ENCODE results near the gene TMED8.
"Not testable (repeated sequence)": the region's sequence is repeated elsewhere in the genome, so short reads cannot be mapped to it uniquely, and the experiment has no call there.

TMED8 gene

GRCh38 chr14:77376771-77377501 is at the start of gene TMED8, which contains the start of gene SAMD15:
TMED8 (minus strand) TSS chr14:77377094; CDS start chr14:77377053, 41 bp downstream.
SAMD15 (plus strand) TSS chr14:77377379; CDS start chr14:77377419, 40 bp downstream.
- H3K4me3 ChIP-seq (ENCODE audit: low read length) = peak within 1 kb of the TSS; percentile 78
- TF ChIP-seq ZNF274 (IDR thresholded peaks at IDR 0.05; ENCODE audit: low read depth, low read length) = no peak

GRCh38 chr14:77426396-77426795 is 49.5 kb upstream of the TMED8 start:
- TF ChIP-seq ZNF274 (IDR thresholded peaks at IDR 0.05; ENCODE audit: low read depth, low read length) = no peak
- no peak overlapping the region for H3K4me3 ChIP-seq (ENCODE audit: low read length)

- TF ChIP-seq ZNF274 (IDR thresholded peaks at IDR 0.05; ENCODE audit: low read depth, low read length) = no peak
- H3K4me3 ChIP-seq (ENCODE audit: low read length) = no peak overlapping the region
Observed at GRCh38 chr14:77424862-77425261, 48.0 kb upstream of the TMED8 start.

- TF ChIP-seq ZNF274 (IDR thresholded peaks at IDR 0.05; ENCODE audit: low read depth, low read length) = no peak
- H3K4me3 ChIP-seq (ENCODE audit: low read length) = no peak within 1 kb of the TSS
Observed at GRCh38 chr14:77423423-77423822, 46.5 kb upstream of the TMED8 start, which contains the start of gene NOXRED1. NOXRED1 (minus strand) TSS chr14:77423523; CDS start chr14:77422889, 634 bp downstream.

GRCh38 chr14:77421201-77421600 is 44.3 kb upstream of the TMED8 start:
- no peak for TF ChIP-seq ZNF274 (IDR thresholded peaks at IDR 0.05; ENCODE audit: low read depth, low read length)
- H3K4me3 ChIP-seq (ENCODE audit: low read length) = no peak overlapping the region

GRCh38 chr14:77416836-77417235 is 39.9 kb upstream of the TMED8 start:
- H3K4me3 ChIP-seq (ENCODE audit: low read length) = no peak overlapping the region
- TF ChIP-seq ZNF274 (IDR thresholded peaks at IDR 0.05; ENCODE audit: low read depth, low read length) = no peak

- H3K4me3 ChIP-seq (ENCODE audit: low read length) = not testable (repeated sequence)
Observed at GRCh38 chr14:77416098-77416497, 39.2 kb upstream of the TMED8 start.

- H3K4me3 ChIP-seq (ENCODE audit: low read length) = not testable (repeated sequence)
Observed at GRCh38 chr14:77415403-77416030, 38.6 kb upstream of the TMED8 start.

- TF ChIP-seq ZNF274 (IDR thresholded peaks at IDR 0.05; ENCODE audit: low read depth, low read length) = no peak
- no peak overlapping the region for H3K4me3 ChIP-seq (ENCODE audit: low read length)
Observed at GRCh38 chr14:77409131-77409533, 32.2 kb upstream of the TMED8 start.

- no peak overlapping the region for H3K4me3 ChIP-seq (ENCODE audit: low read length)
- TF ChIP-seq ZNF274 (IDR thresholded peaks at IDR 0.05; ENCODE audit: low read depth, low read length) = no peak
Observed at GRCh38 chr14:77407158-77407557, 30.3 kb upstream of the TMED8 start.

GRCh38 chr14:77406718-77407117 is 29.8 kb upstream of the TMED8 start:
- H3K4me3 ChIP-seq (ENCODE audit: low read length) = no peak overlapping the region
- no peak for TF ChIP-seq ZNF274 (IDR thresholded peaks at IDR 0.05; ENCODE audit: low read depth, low read length)

- no peak overlapping the region for H3K4me3 ChIP-seq (ENCODE audit: low read length)
- no peak for TF ChIP-seq ZNF274 (IDR thresholded peaks at IDR 0.05; ENCODE audit: low read depth, low read length)
Observed at GRCh38 chr14:77406086-77406485, 29.2 kb upstream of the TMED8 start.

GRCh38 chr14:77403768-77404167 is 26.9 kb upstream of the TMED8 start:
- no peak for TF ChIP-seq ZNF274 (IDR thresholded peaks at IDR 0.05; ENCODE audit: low read depth, low read length)
- no peak overlapping the region for H3K4me3 ChIP-seq (ENCODE audit: low read length)

- no peak overlapping the region for H3K4me3 ChIP-seq (ENCODE audit: low read length)
- TF ChIP-seq ZNF274 (IDR thresholded peaks at IDR 0.05; ENCODE audit: low read depth, low read length) = no peak
Observed at GRCh38 chr14:77400216-77400615, 23.3 kb upstream of the TMED8 start.

- H3K4me3 ChIP-seq (ENCODE audit: low read length) = no peak overlapping the region
- TF ChIP-seq ZNF274 (IDR thresholded peaks at IDR 0.05; ENCODE audit: low read depth, low read length) = no peak
Observed at GRCh38 chr14:77390188-77390587, 13.3 kb upstream of the TMED8 start.

Data from GM08714 (cell line).